DMS153 treated with DMSO at 0.1 percent for 48 hours (cell line): ENCODE data around the gene AFG1L.
"Not testable (repeated sequence)": the region's sequence is repeated elsewhere in the genome, so short reads cannot be mapped to it uniquely, and the experiment has no call there.

Experiments used
- DNase-seq: peaks from one replicate; lab custom pipeline; 2025; ENCODE audit not compliant: unreplicated experiment; lab: John Stamatoyannopoulos, UW

Gene AFG1L

GRCh38 chr6:108348655-108349349 is 53.9 kb downstream of the AFG1L start:
- DNase-seq = no peak

GRCh38 chr6:108350528-108350927 is 55.7 kb downstream of the AFG1L start:
- DNase-seq = no peak

- no peak for DNase-seq
These were observed 59.0 kb downstream of the AFG1L start for GRCh38 chr6:108353853-108354252.

- no peak for DNase-seq
These were observed 60.3 kb downstream of the AFG1L start for GRCh38 chr6:108355120-108355519.

- no peak for DNase-seq
These were observed 61.0 kb downstream of the AFG1L start for GRCh38 chr6:108355890-108356289.

GRCh38 chr6:108359901-108360882 is 65.3 kb downstream of the AFG1L start:
- DNase-seq = no peak

GRCh38 chr6:108360919-108361311 is 66.1 kb downstream of the AFG1L start:
- no peak for DNase-seq

GRCh38 chr6:108361312-108361932 is 66.6 kb downstream of the AFG1L start:
- no peak for DNase-seq

- no peak for DNase-seq
These were observed 67.6 kb downstream of the AFG1L start for GRCh38 chr6:108362455-108362854.

- DNase-seq = no peak
These were observed 68.3 kb downstream of the AFG1L start for GRCh38 chr6:108363113-108363512.

- no peak for DNase-seq
These were observed 69.0 kb downstream of the AFG1L start for GRCh38 chr6:108363889-108364313.

GRCh38 chr6:108364470-108364869 is 69.6 kb downstream of the AFG1L start:
- no peak for DNase-seq

GRCh38 chr6:108365478-108365877 is 70.6 kb downstream of the AFG1L start:
- no peak for DNase-seq

GRCh38 chr6:108366236-108366635 is 71.4 kb downstream of the AFG1L start:
- DNase-seq = no peak

- DNase-seq = no peak
These were observed 73.7 kb downstream of the AFG1L start for GRCh38 chr6:108368431-108369030.

- no peak for DNase-seq
These were observed 86.0 kb downstream of the AFG1L start for GRCh38 chr6:108380876-108381275.

GRCh38 chr6:108383981-108384380 is 89.1 kb downstream of the AFG1L start:
- no peak for DNase-seq

- DNase-seq = not testable (repeated sequence)
These were observed 94.3 kb downstream of the AFG1L start for GRCh38 chr6:108389190-108389589.

GRCh38 chr6:108395297-108395696 is 100.4 kb downstream of the AFG1L start:
- no peak for DNase-seq

GRCh38 chr6:108403236-108403635 is 108.4 kb downstream of the AFG1L start:
- DNase-seq = no peak

- DNase-seq = no peak
These were observed 112.1 kb downstream of the AFG1L start for GRCh38 chr6:108406943-108407342.
